HL-60/S4 treated with retinoic acid at 250 ng/mL for 4 days and 3 days (cell line): ENCODE results near the gene CRACDL.

Experiments used
- in situ Hi-C: fragments of 300-500 bp; cut with MboI; formaldehyde crosslinking; loops from 2 replicates; pipeline ENCODE4 v1.7.0; 2022; ENCODE audit warnings: low sequenced_read_pairs

CRACDL gene

DNA sequence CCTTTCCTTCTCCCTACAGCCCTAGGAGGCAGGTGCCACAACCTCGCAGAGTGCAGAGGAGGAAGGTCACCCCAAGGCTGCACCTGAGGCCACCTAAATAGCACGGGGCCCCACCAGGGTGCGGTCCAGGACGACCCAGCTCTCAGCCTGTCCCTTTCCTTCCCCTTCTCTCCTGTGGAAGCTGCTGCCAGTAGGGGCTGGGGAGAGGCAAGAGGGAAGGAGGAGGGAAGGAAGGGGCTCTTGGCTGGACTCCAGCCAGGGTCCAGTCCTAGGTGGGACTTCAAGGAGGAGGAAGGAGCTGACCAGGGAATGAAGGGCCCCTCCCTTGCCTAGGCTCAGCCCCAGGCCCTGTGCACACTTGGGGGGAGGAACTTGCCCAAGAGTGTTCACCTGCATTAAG is 11.1 kb downstream of the CRACDL start:
- in situ Hi-C loops, result no loop called here

DNA sequence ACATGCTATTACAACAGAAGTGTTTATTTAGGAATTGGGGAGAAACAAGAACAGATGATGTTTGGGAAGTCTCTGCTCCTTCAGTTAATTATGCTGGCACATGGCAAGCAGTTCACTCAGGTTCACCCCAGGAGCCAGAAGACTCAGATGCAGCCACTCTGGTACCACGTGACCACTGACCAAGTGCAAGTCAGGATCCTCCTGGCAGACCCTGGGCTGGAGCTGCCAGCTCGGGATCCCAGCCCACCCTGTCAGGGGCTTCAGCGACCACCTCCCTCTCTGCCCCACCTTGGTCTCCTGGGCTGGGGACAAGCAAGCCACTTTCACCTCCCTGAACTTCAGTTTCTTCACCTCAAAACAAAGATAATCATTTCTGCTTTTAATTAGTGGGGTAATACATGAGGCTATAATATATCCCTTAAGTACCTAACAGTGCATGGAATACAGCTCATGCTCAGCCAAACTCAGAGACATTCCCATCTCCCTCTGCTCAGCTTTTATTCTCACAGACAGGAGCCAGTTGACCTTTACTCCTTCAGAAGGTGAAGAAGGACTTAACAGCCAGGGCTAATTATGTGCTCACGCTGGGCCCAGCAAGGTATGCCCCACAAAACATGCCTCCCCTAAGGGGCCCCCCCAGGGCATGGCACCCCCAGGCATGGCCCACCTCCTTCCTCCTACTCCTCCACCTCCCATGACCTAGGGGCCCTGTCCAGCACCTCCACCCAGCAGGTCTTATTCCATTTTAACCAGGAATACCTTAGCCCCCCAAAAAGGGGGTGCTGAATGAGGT is 11.8 kb downstream of the CRACDL start:
- in situ Hi-C loops, result no loop called here

DNA sequence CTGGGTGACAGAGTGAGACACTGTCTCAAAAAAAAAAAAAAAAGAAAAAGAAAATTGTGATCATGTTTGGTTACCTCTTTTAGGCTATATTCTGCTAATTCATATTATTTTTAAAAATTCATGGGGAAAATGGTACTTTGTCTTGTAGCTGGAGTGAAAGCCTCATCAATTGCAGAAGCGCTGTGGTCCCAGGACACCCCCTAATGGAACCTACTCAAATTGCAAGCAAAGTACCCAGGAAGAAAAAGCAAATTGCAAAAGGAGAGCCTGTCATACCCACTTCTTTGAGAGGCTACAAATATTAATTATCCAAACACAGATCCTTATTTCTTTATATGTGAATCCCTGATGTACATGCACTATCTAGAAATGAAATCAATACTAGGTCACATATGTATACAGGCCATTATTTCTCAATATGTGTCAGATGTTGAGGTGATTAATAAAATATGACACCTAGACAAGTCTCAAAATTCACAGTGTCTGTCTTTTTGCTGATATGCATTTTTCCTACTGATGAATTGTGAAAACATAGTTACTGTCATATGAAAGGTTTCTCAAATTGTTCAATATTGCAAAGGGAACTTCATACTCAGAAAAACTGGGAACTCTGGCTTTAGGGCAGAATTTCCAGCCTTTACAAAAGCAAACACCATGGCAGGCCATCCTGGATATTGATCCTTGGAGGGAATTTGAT is 12.6 kb downstream of the CRACDL start:
- in situ Hi-C loops, result no loop called here

DNA sequence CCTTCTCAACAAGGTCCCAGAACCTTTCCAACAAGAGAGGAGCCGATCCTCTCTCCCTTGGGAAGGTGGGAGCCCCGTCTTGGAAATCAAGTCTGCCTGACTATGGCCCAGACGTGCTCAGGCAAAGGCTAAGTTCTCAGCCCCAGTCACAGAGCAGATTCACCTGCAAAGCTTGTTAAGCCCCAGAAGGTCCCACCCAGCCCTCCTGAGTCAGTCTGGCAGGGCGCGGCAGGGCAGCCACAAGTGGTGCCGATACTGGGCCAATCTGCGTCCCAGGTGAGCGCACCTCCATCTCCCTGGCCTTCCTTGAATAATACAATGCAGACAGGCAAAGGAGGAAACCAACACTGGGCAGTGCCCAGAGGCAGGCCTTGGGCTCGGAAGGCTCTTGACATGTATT is 15.0 kb downstream of the CRACDL start:
- in situ Hi-C loops, result no loop called here

DNA sequence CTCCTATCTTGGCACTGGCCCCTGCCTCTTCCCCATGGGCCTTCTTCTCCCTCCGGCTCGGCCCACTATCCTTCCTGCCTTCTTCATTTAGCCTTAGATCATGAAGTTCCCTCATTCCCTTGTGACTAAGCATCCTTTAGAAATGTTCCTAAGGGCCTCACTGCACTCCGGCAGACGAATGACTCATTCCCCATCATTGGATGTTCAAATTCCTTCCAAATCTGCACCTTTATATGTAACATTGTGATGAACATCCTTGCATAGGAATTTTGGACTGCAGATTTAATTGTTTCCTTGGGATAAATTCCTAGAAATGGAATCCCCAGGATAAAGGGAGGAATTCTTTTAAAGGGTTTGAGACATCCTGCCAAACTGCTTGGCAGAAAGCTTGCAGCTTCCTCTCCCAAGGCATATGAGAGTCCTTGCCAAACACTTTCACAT is 19.0 kb downstream of the CRACDL start:
- in situ Hi-C loops, result no loop called here

DNA sequence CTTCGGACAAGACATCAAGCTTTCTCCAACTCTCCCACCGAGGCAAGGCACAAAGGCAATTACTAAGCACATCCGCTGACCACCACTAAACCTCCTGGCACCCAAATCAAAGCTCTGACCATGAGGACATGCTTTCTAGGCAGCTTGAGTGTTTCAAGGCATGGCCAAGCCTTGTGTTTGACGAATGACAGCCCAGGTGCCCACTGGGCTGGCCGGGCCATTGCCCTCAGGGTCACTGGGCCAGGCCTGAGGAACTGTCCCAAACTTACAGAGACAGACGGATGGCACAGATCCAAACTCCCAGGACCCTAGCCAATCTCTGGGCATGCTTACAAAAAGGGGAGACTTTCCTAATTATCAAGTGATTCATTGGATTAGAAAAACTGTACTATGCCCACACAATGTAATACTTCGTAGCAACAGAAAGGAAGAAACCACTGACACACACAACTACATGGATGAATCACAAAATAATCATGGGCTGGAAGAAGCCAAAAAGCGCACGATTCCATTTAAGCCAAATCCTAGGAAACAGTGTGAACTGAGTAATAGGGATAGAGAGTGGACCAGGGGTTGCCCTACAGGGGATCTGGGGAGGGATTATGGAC is 20.2 kb downstream of the CRACDL start:
- in situ Hi-C loops, result no loop called here

DNA sequence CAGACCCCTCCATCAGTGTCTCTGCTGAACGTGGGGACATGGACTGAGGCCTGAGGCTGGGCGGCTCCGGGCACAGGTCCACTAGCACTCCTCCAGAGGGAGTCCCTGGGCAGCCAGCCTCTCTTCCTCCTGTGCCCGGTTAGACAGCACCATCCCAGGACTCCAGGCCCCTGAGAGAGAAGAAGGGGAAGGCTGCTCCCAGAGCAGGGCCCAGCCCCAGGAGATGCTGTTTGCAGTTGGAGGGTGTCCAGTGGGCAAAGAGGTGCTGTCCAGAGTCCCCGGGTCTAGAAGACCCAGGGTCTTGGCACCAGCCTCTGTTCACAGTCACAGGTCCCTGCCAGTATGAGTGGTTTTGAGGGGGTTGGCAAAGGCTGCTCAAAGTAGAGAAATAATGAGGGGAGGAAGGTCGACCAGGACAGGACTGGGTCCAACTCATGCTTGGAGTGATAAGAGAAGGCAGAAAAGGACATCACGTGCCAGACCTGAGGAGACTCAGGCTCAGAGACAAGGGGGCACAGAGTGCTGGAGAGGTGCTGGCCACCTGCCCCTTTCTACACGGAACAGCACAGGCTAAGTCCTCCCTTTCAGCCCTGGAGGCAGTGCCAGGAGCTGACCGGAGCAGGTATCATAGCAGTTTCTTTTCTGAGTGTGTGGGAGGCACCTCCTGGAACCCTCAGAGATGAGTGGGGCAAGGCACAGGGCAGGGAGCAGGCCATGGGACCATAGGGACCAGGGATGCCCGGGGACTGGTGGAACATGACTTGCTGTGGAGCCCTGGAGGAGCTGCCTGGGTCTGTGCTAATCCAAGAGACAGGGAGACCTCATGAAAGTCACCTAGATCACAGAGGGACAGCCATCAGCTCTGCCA is 21.1 kb downstream of the CRACDL start:
- in situ Hi-C loops, result no loop called here

DNA sequence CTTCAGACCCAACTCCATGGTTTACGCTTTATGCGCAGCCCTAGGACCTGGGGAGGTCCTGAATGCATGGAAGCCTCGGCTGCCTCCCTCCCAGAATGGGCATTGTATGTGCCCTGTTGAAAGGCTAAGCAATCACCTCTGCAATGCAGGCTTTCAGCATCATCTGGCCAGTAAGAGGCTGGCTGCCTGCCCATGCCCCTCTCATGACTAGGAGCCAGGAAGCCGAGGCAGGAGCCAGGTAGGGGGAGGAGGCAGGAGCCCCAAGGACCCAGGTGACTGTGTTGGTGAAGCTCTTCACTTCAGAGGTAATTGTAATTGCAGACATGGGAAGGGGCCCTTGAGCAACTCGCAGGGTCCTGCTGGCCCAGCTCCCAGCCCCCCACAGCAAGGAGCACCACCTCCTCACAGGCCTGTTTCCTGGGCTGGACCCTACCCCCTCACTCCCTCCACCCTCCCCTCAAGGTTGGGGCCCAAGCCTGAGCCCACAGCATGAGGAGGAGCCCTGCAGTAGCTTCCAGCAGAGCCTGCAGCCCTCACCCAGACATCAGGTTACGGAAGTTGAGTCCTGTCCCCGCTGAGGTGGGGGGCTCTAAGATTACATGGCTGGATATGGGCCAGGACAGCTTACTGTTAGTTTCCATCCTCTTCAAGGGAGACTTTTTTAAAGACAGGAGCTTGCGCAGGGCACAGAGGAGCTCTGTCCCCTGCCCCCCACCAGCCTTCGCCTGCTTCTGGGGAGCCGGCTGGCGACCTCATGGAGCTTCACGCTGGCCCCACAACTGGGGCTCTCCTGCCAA is 21.9 kb downstream of the CRACDL start:
- in situ Hi-C loops, result no loop called here

DNA sequence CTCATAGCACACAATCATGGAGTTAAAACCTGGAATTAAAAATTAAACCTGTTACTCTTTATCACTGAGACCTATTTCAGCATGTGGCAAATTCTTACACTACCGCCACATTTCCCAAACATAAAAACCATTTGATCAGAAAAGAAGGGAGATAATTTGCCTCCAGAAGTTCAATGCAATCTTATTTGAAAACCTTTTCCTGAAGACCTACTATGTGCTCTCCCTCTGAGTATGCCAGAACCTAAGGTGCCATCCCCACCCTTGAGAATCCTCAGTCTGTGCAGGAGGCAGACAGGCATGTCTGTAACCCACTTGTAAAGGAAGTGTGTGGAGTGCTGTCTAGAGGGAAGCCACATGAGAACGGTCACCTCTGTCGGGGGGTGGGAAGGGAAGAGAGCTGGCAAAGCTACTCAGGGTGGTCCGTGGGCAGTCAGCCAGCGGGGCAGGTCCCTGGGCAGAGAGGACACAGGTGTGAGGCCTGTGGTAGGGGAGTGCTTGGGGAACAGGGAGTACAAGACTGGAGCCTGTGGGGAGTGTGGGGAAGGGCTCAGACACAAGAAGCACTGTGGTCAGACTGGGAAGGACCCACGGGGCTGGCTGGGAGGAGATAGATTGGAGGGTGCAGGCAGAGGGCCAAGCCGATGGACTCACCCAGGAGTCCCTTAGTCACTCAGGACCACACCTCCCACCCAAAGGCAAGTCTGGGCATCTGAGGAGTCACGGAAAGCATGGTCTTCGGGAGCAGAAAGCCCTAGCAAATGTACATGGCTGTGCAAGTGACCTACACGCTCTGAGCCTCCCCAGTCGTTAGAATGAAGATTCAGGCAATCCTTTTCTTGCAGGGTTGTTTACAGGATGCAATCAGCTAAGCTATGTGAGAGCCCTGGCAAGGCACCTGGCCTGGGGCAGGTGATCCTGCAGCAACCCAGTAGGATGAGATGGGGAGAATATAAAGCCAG is 22.8 kb downstream of the CRACDL start:
- in situ Hi-C loops, result no loop called here

DNA sequence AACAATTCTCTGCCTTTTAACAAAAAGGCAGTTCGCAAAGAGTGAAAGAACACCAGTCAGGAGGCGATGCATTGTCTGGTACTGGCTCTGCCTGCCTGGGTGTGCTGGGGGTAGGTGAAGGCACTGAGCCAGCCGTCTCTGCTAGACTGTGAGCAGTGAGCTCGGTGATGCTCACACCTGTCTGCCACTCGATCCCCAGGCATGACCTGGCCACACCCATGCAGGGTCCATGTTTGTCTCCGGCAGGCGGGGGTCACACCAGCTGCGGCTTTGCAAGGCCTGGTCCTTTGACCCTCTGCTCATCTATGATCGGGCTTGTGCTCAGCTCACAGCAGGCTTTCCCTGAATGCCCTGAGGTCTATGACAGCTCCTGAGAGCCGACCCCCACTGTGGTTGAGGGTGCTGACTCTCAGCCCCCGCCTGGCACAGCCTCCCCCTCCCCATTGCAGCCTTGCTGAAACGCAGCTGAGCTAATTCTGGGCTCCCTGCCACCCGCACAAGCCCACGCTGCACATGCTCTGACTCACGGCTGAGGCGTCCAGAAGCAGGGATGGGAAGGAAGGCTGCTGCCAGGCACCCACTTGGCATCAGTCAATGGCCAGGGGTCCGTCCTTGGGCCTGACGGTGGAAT is 23.7 kb downstream of the CRACDL start:
- in situ Hi-C loops, result no loop called here

DNA sequence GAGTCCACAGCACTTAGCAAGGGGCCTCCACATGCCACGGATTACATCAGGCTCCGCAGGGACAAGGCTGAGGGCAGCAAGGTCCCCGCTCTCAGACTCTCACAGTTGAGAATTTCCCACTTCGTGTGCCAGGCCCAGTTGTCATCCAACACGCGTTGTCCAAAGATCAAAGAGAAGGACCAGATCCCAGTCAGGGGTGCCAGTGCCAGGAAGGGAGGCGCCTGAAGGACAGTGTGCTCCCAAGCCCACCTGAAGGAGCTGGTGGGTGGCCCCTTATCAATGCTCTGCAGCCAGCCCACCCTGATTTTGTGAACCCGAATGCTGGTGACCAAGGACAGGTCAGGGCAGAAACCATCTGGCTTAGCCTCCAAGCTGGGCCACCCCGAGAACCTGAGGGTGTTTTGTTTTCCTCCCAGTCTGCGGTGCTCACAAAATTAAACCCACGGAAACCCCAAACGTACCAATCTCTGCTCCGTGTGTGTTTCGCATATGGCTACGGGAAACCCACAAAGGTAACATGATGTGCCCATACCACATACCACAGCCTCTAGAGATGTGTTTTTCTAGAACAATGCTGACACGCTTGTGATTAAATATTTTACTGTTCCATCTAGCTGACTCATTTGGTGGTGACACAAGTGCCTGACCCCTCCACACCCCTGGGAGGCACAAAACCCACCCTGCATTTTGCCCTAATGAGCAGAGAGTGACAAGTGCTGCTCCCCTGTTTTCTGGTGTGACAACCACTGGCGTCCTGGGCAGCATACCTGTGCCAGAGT is 24.5 kb downstream of the CRACDL start:
- in situ Hi-C loops, result no loop called here

DNA sequence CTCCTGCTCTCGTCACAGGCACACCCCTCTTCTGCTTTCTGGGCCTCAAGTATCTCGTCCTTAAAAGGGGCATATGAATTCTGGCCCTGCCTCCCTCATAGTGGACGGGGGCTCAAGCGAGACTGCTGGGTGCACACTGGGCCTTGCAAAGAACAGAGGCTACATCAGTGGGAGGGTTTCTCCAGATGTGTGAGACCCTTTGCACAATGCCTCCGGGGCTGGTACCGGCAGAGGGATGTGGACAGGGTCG is 25.0 kb downstream of the CRACDL start:
- in situ Hi-C loops, result no loop called here

DNA sequence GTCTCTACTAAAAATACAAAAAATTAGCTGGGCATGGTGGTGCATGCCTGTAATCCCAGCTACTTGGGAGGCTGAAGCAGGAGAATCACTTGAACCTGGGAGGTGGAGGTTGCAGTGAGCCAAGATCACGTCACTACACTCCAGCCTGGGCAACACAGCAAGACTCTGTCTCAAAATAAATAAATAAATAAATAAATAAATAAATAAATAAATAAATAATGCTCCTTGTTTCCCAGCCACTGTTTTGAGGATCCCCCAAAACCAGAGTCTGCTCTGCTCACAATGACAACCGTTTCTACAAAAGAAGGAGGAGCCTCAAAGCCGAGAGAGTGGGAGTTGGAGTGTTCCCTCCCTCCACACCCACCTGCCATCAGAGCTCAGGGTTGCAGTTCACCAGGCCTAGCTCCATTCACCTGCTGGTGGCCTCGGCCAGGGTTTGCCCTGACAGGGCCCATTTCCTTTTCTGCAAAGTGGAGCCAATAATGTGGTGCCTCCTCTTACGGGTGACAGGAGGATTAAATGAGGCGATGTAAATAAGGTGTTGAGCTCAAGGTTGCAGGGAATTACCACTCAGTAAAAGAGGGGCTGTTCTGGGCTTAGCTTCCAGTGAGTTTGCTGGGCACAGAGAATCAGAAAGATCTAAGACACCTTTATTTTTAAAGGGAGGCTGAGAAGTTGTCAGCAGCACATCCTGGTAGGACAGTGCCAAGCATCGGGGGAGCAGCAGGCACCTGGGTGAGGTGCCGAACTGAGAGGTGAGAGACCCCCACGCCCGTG is 25.5 kb downstream of the CRACDL start:
- in situ Hi-C loops, result no loop called here

DNA sequence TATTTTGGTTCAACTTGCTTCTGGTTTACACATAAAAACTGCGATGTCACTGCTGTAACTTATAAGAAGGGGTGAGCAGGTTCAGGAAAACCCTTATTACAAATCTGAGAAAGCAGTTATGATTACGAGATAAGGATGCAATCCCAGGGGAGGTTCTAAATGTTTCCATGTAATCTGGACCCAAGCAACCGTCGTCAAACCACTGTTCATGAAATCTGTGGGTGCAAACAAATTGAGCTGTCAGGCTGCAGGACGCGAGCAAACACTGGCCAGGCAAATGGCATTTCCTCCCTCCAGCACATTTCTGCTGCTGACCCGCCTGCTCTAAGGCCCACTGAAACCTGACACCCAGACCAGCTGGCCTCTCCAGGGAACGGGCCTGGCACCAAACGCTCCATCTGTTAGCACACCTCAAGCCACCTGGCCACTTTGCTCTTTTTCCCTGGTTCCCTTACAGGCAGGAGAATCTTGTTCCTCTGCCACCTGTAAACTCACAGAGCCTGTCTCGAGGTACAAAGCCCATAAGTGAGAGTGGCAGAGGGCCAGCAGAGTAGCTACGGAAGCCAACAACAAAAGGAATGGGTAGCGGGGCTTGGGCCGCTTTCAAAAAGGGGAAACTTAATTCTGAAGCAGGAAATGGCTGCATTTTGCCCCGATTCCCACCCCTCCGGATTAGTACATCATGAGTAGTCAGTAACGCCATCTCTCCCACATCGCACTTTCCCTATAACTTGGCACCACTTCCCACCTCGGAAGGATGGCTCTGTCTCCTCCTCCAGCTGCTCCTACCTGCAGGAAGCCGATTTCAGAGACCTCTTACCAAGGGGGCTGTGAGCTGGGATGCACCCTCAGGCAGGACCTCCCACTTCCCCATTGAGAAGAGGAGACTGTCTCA is 26.5 kb downstream of the CRACDL start:
- in situ Hi-C loops, result no loop called here

DNA sequence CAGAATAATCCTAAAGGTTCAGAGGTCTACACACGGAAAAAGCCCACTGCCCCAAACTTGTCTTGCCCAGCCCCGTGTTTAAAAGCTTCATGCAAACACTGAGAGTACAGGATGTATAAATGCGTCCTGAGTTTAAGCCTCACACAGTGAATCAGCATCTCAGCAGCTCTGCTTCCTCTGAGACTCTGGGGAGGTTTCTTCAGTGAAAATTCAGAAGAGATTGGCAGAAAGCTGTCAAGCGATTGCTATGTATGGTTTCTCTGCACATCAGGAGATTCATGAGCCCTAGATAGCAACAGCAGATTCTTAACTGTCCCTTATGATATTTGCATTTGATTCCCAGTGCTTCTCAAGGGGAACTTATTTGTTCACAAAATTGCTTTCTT is 27.1 kb downstream of the CRACDL start:
- in situ Hi-C loops, result no loop called here
